A549 (cell line): Measurements from ENCODE around the gene CD109. TPM values are rescaled to one million over a fixed set of nuclear protein-coding genes. Genes with fewer than 3 reads are reported as not detected.

Experiments used
- ATAC-seq, 2 experiments: fragments of 200-7000 bp in 1 of 2; fragments of >200 bp in 1 of 2; cut with Nextera tagmentation in 1 of 2; cut with Tn5 transposase in 1 of 2; 3 replicates each; pipeline versions ENCODE4 v1.8.0 to v1.9.1; 2018 to 2020; ENCODE audit warnings: mild to moderate bottlenecking in 1 of 2, moderate library complexity in 1 of 2
- CTCF ChIA-PET: fragments of 300-600 bp; sonication (Branson Sonifier 250); formaldehyde crosslinking; extraction: SDS; loops from one replicate; lab custom pipeline; 2021; ENCODE audit warnings: antibody characterized with exemption, inconsistent platforms; lab: Yijun Ruan, JAX
- POLR2A ChIA-PET: fragments of 350-600 bp; formaldehyde crosslinking; extraction: SDS; loops from one replicate; lab custom pipeline; 2021; ENCODE audit warnings: antibody characterized with exemption, inconsistent platforms; lab: Yijun Ruan, JAX
- DNase-seq, 2 experiments: peaks; one replicate each; pipeline versions ENCODE4 v3.0.0 to v3.0.0-alpha.2; 2011 to 2016; ENCODE audit warnings: low read depth in 1 of 2, low spot score in 1 of 2
- FAIRE-seq: peaks from 2 replicates; lab custom pipeline; 2011; peaks lifted over from hg19 to GRCh38; lab: Jason Lieb, UNC
- H3K27ac ChIP-seq, 2 experiments: fragments of >200 bp; sonication (Bioruptor Twin); formaldehyde crosslinking; 3 replicates each; pipeline ENCODE4 v1.5.1; 2016 to 2017
- H3K4me1 ChIP-seq: fragments of >200 bp; sonication (Bioruptor Twin); formaldehyde crosslinking; 3 replicates; pipeline ENCODE4 v1.6.1; 2016
- H3K4me2 ChIP-seq: fragments of >200 bp; sonication (Bioruptor Twin); formaldehyde crosslinking; 3 replicates; pipeline ENCODE4 v1.6.1; 2016
- H3K4me3 ChIP-seq: fragments of >200 bp; sonication (Bioruptor Twin); formaldehyde crosslinking; 3 replicates; pipeline ENCODE4 v1.5.1; 2016
- H3K9me3 ChIP-seq: fragments of >200 bp; sonication (Bioruptor Twin); formaldehyde crosslinking; 3 replicates; pipeline ENCODE4 v1.6.1; 2016
- CHD4 ChIP-seq: fragments of 200-600 bp; sonication (generic); IDR thresholded peaks from 2 replicates; pipeline ENCODE4 v1.6.1; 2016; ENCODE audit warnings: antibody characterized with exemption, mild to moderate bottlenecking, borderline replicate concordance
- HES2 ChIP-seq: fragments of >200 bp; sonication (Bioruptor Twin); formaldehyde crosslinking; IDR thresholded peaks from 2 replicates; pipeline ENCODE4 v1.6.1; 2016
- POLR2AphosphoS2 ChIP-seq: conservative IDR thresholded peaks from 2 replicates; pipeline ENCODE4 v1.6.1; 2012; ENCODE audit warnings: low read length, improper control_type of control experiment, inconsistent platforms
- RAD21 ChIP-seq, 2 experiments: fragments of >200 bp in 1 of 2; sonication (Bioruptor Twin) in 1 of 2; formaldehyde crosslinking in 1 of 2; IDR thresholded peaks in 1 of 2; conservative IDR thresholded peaks in 1 of 2; 2 replicates in 1 of 2; 3 replicates in 1 of 2; pipeline ENCODE4 v1.6.1; 2012 to 2018; ENCODE audit warnings: inconsistent platforms in 1 of 2
- SMC3 ChIP-seq: fragments of >200 bp; sonication (Bioruptor Twin); formaldehyde crosslinking; IDR thresholded peaks from 3 replicates; pipeline ENCODE4 v1.6.1; 2018; ENCODE audit warnings: inconsistent platforms
- SREBF2 ChIP-seq: fragments of 450-650 bp; IDR thresholded peaks from 2 replicates; pipeline ENCODE4 v1.6.1; 2014; ENCODE audit warnings: mild to moderate bottlenecking, moderate library complexity
- USF2 ChIP-seq: fragments of 450-650 bp; IDR thresholded peaks from 2 replicates; pipeline ENCODE4 v1.6.1; 2014; ENCODE audit warnings: antibody characterized with exemption
- ZC3H11A ChIP-seq: fragments of 450-650 bp; IDR thresholded peaks from 2 replicates; pipeline ENCODE4 v1.6.1; 2014; ENCODE audit warnings: antibody characterized with exemption, mild to moderate bottlenecking
- WGBS: methylation state at CpG from one replicate; pipeline ENCODE4 v1.1.6; 2017; ENCODE audit errors: missing lambda C conversion rate; 5-methylcytosine and 5-hydroxymethylcytosine counted together
- polyA plus RNA-seq, 4 experiments: library from polyadenylated mRNA; depleted of rRNA in 3 of 4; stranded (reverse); fragments of >200 nt; fragmentation: RNase III in 1 of 4; extraction: RNeasy Plus Mini Kit Qiagen cat#74134 plus additional on column Dnase treatment in 1 of 4; gene quantifications; 2 replicates in 3 of 4; 3 replicates in 1 of 4; pipeline ENCODE4 v1.2.3, GENCODE V29; 2011 to 2017
- TF ChIP-seq, protein P1 (sequence below): fragments of 150-350 bp; IDR thresholded peaks from 2 replicates; pipeline ENCODE4 v1.6.1; 2014; ENCODE audit warnings: low read depth, mild to moderate bottlenecking, low read length
- TF ChIP-seq, protein P2 (sequence below): fragments of >200 bp; sonication (Bioruptor Twin); formaldehyde crosslinking; IDR thresholded peaks from 3 replicates; pipeline ENCODE4 v1.5.1; 2016

The CD109 gene
- polyA plus RNA-seq, 2 of the 4 experiments (the other 2 are of a cell fraction): 18.3 to 56.7 TPM

- no peak for TF ChIP-seq HES2
- TF ChIP-seq RAD21 (conservative IDR thresholded peaks at IDR 0.05 in 1 of 2, IDR thresholded peaks at IDR 0.05 in 1 of 2): no peak
These were observed 47.8 kb upstream of the CD109 start (continued) for GRCh38 chr6:73648166-73648565.

DNA sequence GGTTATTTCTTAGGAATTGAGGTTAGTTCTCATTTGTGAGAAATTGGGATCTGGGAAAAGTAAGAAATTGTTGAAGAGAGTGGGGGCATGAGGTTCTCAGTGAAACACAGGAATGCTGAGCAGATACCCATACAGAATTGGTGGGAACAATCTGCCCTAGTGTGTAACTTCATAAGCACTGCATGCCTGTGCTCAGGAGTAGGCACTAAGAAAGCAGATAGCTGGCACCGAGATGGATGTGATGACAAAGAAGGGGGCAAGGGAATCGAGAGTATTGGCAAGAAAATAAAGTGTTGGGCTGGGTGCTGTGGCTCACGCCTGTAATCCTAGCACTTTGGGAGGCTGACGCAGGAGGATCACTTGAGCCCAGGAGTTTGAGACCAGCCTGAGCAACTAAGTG, 46.2 kb upstream of the CD109 start:
- ATAC-seq (no peak), FAIRE-seq (no peak), DNase-seq (no peak)
- no peak for TF ChIP-seq HES2
- WGBS: 79% methylated on average over 4 of the region's 4 CpGs
- POLR2A ChIA-PET: no interaction called here
- H3K9me3 ChIP-seq: no peaks in the 10 kb centered on the region
- CTCF ChIA-PET: interaction anchor here (0.7 kb wide), 2 partner anchors 39 to 198 kb away, joined by 3 read pairs; partner anchors contain the start of gene CGAS
- H3K4me3 ChIP-seq: no peak overlapping the region
- no peak overlapping the region for H3K27ac ChIP-seq
- H3K4me1 ChIP-seq: peaks cover 5% of the 10 kb centered on the region; the same call in 2 of the 3 replicates
- no peak overlapping the region for H3K4me2 ChIP-seq

DNA sequence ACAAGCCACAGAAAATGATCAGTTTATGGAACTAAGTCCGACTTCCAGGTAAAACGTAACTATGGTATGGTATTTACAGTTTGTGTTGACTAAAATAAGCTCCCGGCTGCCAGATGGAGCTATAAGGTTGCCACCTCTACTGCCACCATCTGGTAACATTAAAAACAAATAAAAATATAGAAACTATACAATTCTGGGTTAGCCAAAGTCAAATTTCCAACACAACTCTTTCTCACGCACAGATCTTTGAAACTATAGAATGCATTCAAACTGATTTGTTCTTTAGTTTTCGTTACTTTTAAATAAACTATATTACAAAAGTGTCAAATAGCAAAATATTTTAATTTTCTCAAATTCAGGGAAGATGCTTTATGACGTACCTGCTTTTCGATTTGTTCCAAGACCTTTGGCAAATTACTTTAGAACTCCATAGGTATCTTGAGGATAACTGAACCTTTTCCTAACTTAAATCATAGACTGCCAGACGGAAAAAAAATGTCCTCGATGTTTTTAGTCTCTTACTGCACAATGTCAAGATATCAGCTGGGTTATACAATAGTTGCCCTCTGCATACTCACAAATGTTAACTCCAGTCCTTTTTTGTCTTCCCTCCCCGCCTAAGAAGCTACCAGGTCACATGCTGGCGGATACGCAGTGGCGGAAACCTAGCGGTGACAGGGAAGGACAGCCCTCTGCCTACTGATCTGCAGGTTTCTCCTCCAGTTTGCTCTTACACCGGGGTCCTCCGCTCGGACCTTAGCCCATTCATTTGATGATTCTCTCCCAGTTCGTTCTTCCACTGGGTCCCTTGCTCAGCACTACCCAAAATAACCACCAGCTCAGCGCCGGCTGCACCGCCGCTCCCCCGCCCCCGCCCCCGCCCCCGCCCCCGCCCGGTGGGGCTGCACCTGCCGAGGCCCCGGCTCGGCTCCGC, 43.1 kb upstream of the CD109 start:
- ChIA-PET CTCF (interaction anchor here (0.7 to 3.4 kb wide), 12 partner anchors 9 to 1558 kb away, joined by 3 to 15 read pairs (median 6); partner anchors contain the start of gene CGAS), POLR2A (interaction anchor here (0.6 to 3.2 kb wide), 12 partner anchors 11 to 1591 kb away, joined by 3 to 46 read pairs (median 6); partner anchors contain the start of genes CGAS, COX7A2, EEF1A1 and MTO1)
- 2% methylated on average over 18 of the region's 32 CpGs for WGBS
- Histone ChIP-seq H3K4me1 (peaks cover 16% of the 10 kb centered on the region; the same call in 2 of the 3 replicates), H3K4me2 (peak overlapping the region; percentile 70), H3K4me3 (peak overlapping the region; percentile 86), H3K27ac (peak overlapping the region; percentile 90 to 97), H3K9me3 (no peaks in the 10 kb centered on the region)
- FAIRE-seq (no peak), DNase-seq (peak; percentile 70 to 79), ATAC-seq (peak; percentile 71 to 78)
- no peak for TF ChIP-seq CHD4
- TF ChIP-seq SREBF2: no peak
- TF ChIP-seq, protein P1, sequence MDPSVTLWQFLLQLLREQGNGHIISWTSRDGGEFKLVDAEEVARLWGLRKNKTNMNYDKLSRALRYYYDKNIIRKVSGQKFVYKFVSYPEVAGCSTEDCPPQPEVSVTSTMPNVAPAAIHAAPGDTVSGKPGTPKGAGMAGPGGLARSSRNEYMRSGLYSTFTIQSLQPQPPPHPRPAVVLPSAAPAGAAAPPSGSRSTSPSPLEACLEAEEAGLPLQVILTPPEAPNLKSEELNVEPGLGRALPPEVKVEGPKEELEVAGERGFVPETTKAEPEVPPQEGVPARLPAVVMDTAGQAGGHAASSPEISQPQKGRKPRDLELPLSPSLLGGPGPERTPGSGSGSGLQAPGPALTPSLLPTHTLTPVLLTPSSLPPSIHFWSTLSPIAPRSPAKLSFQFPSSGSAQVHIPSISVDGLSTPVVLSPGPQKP: no peak
- TF ChIP-seq HES2: no peak
- TF ChIP-seq RAD21 (conservative IDR thresholded peaks at IDR 0.05 in 1 of 2, IDR thresholded peaks at IDR 0.05 in 1 of 2): peak; percentile 55 to 59
- no peak for TF ChIP-seq ZC3H11A
- TF ChIP-seq USF2: peak; percentile 43; the same call in 1 of the 2 replicates
- TF ChIP-seq, protein P2, sequence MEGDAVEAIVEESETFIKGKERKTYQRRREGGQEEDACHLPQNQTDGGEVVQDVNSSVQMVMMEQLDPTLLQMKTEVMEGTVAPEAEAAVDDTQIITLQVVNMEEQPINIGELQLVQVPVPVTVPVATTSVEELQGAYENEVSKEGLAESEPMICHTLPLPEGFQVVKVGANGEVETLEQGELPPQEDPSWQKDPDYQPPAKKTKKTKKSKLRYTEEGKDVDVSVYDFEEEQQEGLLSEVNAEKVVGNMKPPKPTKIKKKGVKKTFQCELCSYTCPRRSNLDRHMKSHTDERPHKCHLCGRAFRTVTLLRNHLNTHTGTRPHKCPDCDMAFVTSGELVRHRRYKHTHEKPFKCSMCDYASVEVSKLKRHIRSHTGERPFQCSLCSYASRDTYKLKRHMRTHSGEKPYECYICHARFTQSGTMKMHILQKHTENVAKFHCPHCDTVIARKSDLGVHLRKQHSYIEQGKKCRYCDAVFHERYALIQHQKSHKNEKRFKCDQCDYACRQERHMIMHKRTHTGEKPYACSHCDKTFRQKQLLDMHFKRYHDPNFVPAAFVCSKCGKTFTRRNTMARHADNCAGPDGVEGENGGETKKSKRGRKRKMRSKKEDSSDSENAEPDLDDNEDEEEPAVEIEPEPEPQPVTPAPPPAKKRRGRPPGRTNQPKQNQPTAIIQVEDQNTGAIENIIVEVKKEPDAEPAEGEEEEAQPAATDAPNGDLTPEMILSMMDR: peak; percentile 54
- TF ChIP-seq SMC3: 0 out of 3 replicates have a peak, but pooled peaks have one; percentile 20
- TF ChIP-seq POLR2AphosphoS2: no peak
